ENCODE measurements around the gene STMP1.

Gene STMP1

GRCh38 chr7:135697276-135698049, 35.1 kb downstream of the STMP1 start:
- DNase-seq (ENCODE audit: low spot score), result no peak

- no peak for DNase-seq (ENCODE audit: low spot score)
Measured at GRCh38 chr7:135704074-135704473, 41.8 kb downstream of the STMP1 start.

GRCh38 chr7:135704698-135705097, 42.4 kb downstream of the STMP1 start:
- DNase-seq (ENCODE audit: low spot score), result no peak

- DNase-seq (ENCODE audit: low spot score), result no peak
Measured at GRCh38 chr7:135706038-135706742, 43.9 kb downstream of the STMP1 start.

GRCh38 chr7:135706858-135707569, 44.7 kb downstream of the STMP1 start:
- no peak for DNase-seq (ENCODE audit: low spot score)

GRCh38 chr7:135707570-135707966, 45.3 kb downstream of the STMP1 start:
- no peak for DNase-seq (ENCODE audit: low spot score)

GRCh38 chr7:135708041-135708440, 45.7 kb downstream of the STMP1 start:
- DNase-seq (ENCODE audit: low spot score), result no peak

- DNase-seq (ENCODE audit: low spot score), result no peak
Measured at GRCh38 chr7:135709508-135709907, 47.2 kb downstream of the STMP1 start.

GRCh38 chr7:135710417-135711138, 48.3 kb downstream of the STMP1 start:
- DNase-seq (ENCODE audit: low spot score), result no peak

- no peak for DNase-seq (ENCODE audit: low spot score)
Measured at GRCh38 chr7:135711139-135711469, 48.8 kb downstream of the STMP1 start.

GRCh38 chr7:135712182-135712782, 50.0 kb downstream of the STMP1 start:
- no peak for DNase-seq (ENCODE audit: low spot score)

- DNase-seq (ENCODE audit: low spot score), result no peak
Measured at GRCh38 chr7:135712796-135713195, 50.5 kb downstream of the STMP1 start.

GRCh38 chr7:135713836-135714470, 51.6 kb downstream of the STMP1 start:
- DNase-seq (ENCODE audit: low spot score), result no peak

- no peak for DNase-seq (ENCODE audit: low spot score)
Measured at GRCh38 chr7:135714534-135715009, 52.3 kb downstream of the STMP1 start.

GRCh38 chr7:135715055-135715522, 52.8 kb downstream of the STMP1 start:
- no peak for DNase-seq (ENCODE audit: low spot score)

GRCh38 chr7:135715673-135716072, 53.4 kb downstream of the STMP1 start:
- no peak for DNase-seq (ENCODE audit: low spot score)

GRCh38 chr7:135716677-135717238, 54.4 kb downstream of the STMP1 start:
- peak; percentile 55 for DNase-seq (ENCODE audit: low spot score)

GRCh38 chr7:135717693-135718092, 55.4 kb downstream of the STMP1 start:
- no peak for DNase-seq (ENCODE audit: low spot score)

GRCh38 chr7:135718219-135718618, 55.9 kb downstream of the STMP1 start:
- no peak for DNase-seq (ENCODE audit: low spot score)

GRCh38 chr7:135718794-135719437, 56.6 kb downstream of the STMP1 start:
- DNase-seq (ENCODE audit: low spot score), result no peak

Measured in LoVo (cell line).